Measurements from ENCODE around the gene OTOP2. TPM values are rescaled to one million over a fixed set of nuclear protein-coding genes. Genes with fewer than 3 reads are reported as not detected.

The OTOP2 gene
- total RNA-seq, 4 donors from 2014 or later, result not detected

- DNase-seq, result no peak
- Histone ChIP-seq H3K4me1 (no peaks in the 10 kb centered on the region), H3K27me3 (no peaks in the 10 kb centered on the region), H3K4me3 (replicated peaks in 1 of 3) (no peak overlapping the region), H3K27ac (no peak overlapping the region), H3K9me3 (no peaks in the 10 kb centered on the region), H3K36me3 (no peaks in the 10 kb centered on the region)
- WGBS, 2 donors, result 54 to 55% methylated on average over 3 to 7 of the region's 8 CpGs
- TF ChIP-seq POLR2A (IDR thresholded peaks at IDR 0.05) (no peak), CTCF (IDR thresholded peaks at IDR 0.05) (no peak)
- intact Hi-C loops (cut with DNase I), result no loop called here
Measured at GRCh38 chr17:74950207-74950606, 26.1 kb downstream of the OTOP2 start.

- intact Hi-C loops (cut with DNase I), result no loop called here
- DNase-seq, result no peak
Measured at GRCh38 chr17:74951065-74951464, 27.0 kb downstream of the OTOP2 start.

GRCh38 chr17:74951680-74952421 lies 27.8 kb downstream of the OTOP2 start:
- H3K27ac ChIP-seq, result no peak overlapping the region
- no peak for TF ChIP-seq CTCF (IDR thresholded peaks at IDR 0.05)
- TF ChIP-seq POLR2A (IDR thresholded peaks at IDR 0.05), result no peak
- 68 to 82% methylated on average over 11 to 12 of the region's 32 CpGs for WGBS, 2 donors

More at GRCh38 chr17:74951065-74951464, 27.0 kb downstream of the OTOP2 start:
- WGBS, 2 donors, result 54 to 73% methylated on average over 2 to 3 of the region's 3 CpGs
- Histone ChIP-seq H3K27ac (no peak overlapping the region), H3K36me3 (no peaks in the 10 kb centered on the region), H3K9me3 (no peaks in the 10 kb centered on the region), H3K27me3 (no peaks in the 10 kb centered on the region), H3K4me3 (replicated peaks in 1 of 3) (no peak overlapping the region), H3K4me1 (no peaks in the 10 kb centered on the region)
- no peak for TF ChIP-seq CTCF (IDR thresholded peaks at IDR 0.05)
- no peak for TF ChIP-seq POLR2A (IDR thresholded peaks at IDR 0.05)

GRCh38 chr17:74952431-74953133 lies 28.5 kb downstream of the OTOP2 start:
- 79 to 92% methylated on average over 20 to 23 of the region's 24 CpGs for WGBS, 2 donors
- Histone ChIP-seq H3K36me3 (no peaks in the 10 kb centered on the region), H3K4me1 (no peaks in the 10 kb centered on the region), H3K9me3 (no peaks in the 10 kb centered on the region), H3K27me3 (no peaks in the 10 kb centered on the region), H3K4me3 (replicated peaks in 1 of 3) (no peak overlapping the region), H3K27ac (no peak overlapping the region)
- intact Hi-C loops (cut with DNase I), result no loop called here
- no peak for TF ChIP-seq POLR2A (IDR thresholded peaks at IDR 0.05)
- no peak for TF ChIP-seq CTCF (IDR thresholded peaks at IDR 0.05)
- DNase-seq, result no peak

More at GRCh38 chr17:74951680-74952421, 27.8 kb downstream of the OTOP2 start:
- no peak for DNase-seq
- Histone ChIP-seq H3K4me3 (replicated peaks in 1 of 3) (no peak overlapping the region), H3K4me1 (no peaks in the 10 kb centered on the region), H3K27me3 (no peaks in the 10 kb centered on the region), H3K9me3 (no peaks in the 10 kb centered on the region), H3K36me3 (no peaks in the 10 kb centered on the region)
- intact Hi-C loops (cut with DNase I), result no loop called here

GRCh38 chr17:74953134-74953687 lies 29.1 kb downstream of the OTOP2 start:
- TF ChIP-seq CTCF (IDR thresholded peaks at IDR 0.05), result no peak
- no peak for TF ChIP-seq POLR2A (IDR thresholded peaks at IDR 0.05)
- H3K36me3 ChIP-seq, result no peaks in the 10 kb centered on the region
- no peaks in the 10 kb centered on the region for H3K9me3 ChIP-seq
- intact Hi-C loops (cut with DNase I), result no loop called here
- no peaks in the 10 kb centered on the region for H3K4me1 ChIP-seq
- H3K27ac ChIP-seq, result no peak overlapping the region
- 85 to 87% methylated on average over 4 to 11 of the region's 11 CpGs for WGBS, 2 donors
- no peak for DNase-seq
- no peaks in the 10 kb centered on the region for H3K27me3 ChIP-seq
- H3K4me3 ChIP-seq (replicated peaks in 1 of 3), result no peak overlapping the region

Data from thyroid gland (tissue), 4 donors.